ENCODE data around the gene UVRAG.

- TF ChIP-seq POLR2A (IDR thresholded peaks at IDR 0.05; ENCODE audit: low read length) (no peak), GATA1 (IDR thresholded peaks at IDR 0.05; ENCODE audit: low read depth, low read length) (no peak)
Observed at GRCh38 chr11:75802913-75803820, 11.8 kb upstream of the UVRAG start.
